Smooth muscle cell of the brain vasculature (primary cell): Measurements from ENCODE around the gene ZFHX3.

Experiments used
- DNase-seq: peaks from one replicate; pipeline ENCODE4 v3.0.0-alpha.2; 2012; ENCODE audit warnings: low read depth, low spot score

Gene ZFHX3

DNA sequence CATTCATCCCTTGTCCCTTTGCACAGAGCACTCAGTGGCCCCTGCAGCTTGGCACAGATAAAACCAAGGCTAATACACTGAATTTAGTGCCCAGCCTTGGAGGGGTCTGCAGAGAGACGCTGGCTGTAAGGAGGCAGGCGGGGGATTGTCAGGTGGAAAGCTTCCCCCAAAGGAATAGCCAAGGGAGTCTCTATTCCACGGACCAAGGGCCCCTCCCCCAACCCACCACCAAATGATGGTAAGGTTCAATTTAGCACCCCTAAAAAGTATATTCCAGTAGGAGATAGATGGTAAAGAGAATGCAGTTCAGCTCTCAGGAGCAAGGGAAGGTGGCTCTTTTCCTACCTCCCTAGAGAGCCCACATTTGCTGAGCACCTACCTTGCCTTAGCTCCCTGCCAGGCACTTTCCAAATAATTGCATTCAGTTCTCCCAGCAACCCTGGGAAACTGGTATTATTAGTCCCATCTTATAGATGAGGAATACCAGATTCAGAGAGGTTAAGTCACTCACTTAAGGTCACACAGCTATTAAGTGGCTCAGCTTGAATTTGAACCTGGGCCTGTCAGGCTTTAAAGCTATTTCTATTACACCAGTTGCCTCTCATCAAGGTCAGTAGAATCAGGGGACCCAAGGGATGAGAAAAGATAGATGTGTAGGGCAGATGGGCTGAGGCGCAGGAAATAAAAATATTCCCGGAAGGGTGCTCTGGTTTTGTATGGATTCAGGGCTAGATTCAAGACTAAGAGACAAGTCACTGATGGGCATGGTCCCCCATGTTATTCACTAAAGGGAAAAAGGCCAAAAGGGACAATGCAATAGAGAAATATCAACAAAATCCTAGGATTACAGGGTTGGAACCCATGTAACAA lies 20.0 kb upstream of the ZFHX3 start:
- DNase-seq = no peak

DNA sequence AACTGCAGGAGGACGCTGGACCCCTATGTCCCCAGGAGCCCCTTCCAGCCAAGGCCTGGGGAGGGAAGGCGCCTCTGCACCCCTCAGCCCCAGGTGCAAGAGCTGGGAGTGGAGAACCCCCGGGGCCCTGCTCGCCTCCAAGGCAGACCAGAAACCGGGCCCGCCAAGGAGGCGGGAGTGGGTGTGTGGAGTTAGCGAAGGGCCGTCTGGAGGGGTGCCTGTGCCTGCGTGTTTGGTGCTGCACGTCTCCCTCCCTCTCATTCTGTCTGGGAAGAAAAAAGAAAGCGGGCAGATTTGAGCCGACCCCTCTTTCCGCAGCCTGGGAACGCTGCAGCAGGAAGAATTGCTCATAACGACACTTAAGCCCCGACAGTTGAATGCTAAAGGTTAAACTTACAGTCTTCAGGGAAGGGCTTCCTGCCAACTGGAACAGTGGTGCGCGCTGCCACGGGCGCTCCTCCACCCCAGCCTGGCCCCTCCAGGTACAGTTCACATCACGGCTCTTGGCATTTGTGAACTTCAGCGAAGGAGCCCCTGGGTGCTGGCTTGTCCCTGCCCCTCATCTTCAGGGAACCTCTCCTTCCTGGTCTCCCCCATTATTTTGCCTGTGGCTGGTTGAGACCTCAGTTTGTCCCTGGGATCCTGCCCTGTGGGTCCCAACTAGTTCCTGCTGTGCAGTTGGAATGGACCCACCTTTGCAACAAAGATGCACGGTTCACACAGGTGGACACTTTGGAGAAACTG lies 19.2 kb upstream of the ZFHX3 start:
- no peak for DNase-seq

DNA sequence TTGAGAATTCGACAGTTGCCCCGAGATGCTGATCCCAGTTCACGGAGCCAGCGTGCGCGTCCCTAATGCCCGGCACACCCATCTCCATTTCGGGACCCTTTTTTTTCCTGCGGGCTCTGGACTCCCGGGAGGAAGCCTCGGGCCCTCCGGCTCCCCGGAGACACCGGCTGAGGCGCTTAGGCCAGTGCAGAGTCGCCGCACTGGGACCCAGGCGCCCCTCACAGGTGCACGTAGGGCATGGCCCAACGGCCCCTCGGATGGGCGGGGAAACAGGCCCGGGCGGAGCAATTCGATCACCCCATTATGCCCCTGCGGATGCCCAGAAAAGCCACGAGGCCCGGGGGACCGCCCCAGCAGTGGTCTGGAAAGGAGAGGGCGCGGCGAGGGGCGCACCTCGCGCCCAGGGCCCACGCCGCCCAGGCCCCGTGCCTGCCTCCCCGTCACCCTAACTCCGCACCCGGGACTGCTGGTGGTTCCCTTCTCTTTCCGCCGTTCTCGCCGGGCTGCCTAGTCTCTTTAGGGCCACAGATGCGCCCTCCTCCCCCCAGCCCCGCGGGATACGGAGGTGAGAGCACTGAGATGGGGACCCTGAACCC lies 18.5 kb upstream of the ZFHX3 start:
- no peak for DNase-seq

DNA sequence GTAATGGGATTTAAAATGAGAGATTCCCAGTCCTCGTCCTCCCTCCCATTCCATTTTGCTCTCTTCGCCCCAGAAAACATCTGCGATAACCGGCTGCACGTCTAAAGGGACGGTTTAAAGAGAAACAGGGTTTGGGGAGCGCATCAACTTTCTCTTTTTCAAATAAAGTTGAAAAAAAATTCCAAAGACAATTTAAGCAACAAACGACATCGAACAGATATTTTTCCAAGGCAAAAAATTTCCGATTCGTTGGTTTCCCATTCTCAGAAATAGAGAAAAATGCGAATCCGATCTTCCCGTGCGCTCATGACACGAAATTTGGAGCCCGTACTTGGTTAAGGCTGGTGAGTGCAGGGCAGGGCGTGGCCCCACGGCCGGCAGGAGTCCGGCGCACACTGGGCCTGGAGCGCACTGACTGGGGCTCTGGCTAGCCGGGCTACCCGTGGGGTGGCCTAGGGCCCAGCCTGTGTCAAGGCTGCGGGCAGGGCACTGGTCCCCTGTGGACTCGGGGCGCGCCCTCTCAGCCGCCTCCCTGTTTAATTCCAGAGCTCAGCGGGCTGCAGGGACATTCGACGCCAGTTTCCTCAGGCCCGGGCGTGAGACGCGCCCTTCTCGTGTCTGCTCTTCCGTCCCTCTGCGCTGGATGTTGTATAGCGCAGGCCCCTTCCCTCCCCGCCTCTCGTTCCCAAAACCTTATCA lies 17.9 kb upstream of the ZFHX3 start:
- DNase-seq = no peak

DNA sequence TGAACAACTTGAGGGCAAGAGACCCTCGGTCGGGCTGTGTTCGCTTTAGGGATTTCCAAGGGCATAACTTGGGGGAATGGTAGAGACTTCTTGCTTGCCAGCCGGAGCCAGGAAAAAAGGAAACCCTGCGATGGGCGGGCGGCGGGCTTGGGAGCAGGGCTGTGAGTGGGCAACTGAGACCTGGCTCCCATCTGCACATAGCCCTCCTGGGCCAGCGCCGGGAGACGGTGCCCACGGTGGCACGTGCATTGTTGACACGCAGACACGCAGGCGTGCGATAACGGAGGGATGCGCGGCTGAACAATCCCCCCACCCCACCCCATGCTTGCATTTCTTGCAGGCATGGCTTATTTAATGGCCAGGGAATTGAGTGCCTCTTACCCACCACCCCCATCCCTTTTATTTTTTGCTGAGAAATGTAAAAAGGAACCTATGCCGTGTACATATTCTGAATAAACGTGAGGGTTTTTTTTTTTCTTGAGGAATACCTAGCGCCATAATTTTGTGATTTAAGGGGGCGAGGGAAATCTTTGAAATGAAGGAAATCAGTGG lies 17.1 kb upstream of the ZFHX3 start:
- DNase-seq = no peak

DNA sequence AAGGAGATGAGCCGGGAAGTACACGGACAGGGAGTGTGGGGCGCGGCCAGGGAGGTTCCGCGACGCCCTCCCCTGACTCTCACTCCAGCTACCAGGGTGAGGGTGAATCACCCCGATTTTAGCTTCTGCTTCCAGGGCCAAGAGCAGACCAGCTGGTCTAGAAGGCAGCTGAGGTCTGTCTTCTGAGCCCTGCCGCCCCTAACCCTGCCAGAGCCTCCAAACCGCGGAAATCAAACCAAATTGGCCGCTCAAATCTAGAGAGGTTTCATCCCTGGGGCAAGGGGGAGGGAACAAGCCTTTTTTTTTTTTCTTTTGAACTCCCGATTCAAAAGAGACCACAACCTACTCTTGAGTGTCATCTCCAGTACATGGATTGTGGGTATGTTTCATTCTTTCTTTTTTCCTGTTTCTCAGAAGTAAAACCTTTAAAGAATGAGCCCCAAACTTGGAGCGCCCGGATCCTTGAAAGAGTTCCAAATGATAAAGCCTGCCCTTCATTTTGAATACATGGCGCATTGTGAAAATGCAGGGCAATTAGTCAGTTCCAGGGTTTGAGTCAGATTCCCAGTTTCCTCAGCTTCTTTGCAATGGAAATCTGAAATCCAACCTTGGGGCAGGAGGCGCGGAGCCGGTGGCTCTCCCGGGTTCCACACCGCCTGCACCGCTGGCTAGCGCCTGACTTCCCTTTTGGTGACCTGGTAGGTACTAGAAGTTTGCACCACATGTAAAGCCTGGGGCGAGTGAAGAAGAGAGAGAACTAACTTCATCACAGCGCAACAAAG lies 16.5 kb upstream of the ZFHX3 start:
- no peak for DNase-seq

DNA sequence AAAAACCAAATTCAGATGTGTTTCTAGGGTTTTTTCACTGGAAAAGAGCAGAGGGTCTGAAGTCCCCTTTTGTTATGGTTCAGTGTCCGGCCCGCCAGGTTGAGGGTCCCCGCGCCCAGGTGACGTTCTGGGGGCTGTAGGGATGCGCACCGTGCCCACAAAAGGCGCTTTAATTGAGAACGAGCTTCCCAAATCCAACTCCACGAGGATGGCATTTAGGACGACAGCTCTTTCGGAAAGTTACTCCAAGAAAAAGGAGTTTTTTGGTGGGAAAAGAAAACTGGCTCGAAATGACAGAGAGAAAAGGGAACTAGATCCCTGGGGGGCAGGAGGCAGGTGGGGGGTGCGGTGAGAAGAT lies 15.9 kb upstream of the ZFHX3 start:
- DNase-seq = no peak

DNA sequence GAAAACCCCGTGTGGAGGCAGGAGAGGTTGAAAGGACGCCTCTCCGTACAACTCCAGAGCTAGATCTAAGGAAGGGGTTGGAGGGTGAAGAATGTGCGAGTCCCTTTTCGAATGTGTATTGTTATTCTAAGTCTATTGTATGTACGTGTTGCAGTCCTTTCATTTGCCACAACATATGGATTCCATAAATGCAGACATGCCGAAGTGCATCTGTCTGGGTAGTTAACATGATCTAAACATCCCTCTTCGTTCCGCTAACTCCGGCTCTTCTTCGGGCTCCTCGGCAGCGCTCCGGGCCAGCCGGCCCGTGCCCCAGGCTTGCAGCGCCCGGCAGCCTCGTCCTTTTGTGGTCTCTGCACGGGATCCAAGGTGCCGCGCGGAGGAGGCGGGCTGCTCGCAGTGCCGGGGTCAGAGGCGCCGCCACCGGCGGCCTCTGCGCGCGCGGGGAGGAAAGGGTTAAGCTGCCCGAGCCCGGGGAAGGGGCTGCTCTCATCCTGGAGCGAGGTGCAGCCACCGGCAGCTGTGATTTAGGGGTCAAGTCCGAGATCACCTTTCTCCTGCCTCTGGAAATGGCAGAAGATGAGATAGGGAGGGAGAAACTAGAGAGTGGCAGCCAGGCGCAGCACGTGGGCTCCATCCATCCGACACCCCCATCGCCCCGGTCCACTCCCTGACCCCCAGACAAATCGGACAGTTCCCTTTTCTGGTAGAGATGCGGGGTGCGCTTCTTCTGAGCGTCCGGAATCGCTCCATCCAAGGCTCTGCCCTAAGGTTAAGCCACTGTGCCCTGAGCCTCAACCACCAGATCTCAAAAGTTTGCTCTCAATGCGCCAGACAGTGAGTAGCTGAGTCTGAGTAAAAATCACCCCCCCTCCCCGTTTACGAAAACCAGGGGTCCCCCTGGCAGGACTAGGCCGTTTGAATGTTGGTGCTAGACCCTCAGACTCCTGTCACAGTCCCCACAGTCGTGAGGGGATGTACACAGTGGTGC lies 15.1 kb upstream of the ZFHX3 start:
- DNase-seq = no peak

DNA sequence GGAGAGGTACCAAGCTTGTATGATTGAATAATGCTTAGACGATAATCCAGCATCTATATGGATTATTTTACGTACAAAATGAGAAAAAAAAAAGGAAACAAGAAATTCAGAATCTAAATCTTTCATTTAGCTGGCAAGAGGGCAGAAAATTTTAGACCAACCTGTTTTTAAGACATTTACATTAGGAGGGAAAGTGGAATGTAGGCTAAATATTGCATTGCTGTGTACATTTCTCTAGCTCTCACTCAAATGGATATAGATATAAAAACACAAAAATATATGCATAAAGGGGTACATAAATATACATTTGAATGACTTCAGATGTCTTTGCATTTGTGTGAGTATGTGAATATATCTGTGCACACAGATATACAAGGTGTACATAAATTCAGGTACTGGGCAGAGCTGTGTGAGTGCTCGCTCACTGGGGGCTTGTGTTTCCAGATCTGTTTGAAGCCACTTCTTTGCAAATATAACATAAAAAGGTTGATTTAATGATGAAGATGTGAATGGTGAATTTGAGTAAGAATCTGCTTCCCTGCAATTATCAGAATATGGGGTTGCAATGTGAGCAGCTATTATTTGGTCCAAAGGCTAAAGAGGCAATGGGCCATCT lies 14.2 kb upstream of the ZFHX3 start:
- no peak for DNase-seq

DNA sequence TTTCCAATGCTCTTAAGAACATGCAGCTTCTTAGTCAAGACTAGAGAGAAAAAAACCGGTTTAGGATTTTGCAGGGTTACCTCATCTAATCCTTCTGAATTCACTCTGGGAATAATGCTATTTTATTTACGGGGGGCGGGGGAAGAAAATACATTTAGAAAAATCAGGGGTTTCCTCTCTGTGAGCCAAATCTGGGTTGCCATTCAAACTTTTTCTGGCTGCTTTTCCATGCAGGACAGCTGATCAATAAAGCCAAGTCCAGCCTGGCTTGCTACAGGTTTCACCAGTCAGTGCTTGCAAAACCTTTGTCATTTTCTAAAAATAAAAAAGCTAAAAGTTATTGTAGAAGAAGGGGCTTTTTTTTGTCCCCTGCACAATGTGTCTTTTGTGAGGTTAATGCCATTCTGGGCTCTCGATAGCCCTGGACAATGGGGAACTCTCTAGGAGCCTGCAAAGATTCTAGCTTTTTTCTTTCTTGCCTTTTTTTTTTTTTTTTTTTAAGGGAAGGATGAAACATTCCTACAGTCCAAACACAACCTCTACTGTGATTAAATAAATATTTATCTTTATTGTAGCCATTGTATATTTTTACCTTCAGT lies 13.1 kb upstream of the ZFHX3 start:
- DNase-seq = no peak

DNA sequence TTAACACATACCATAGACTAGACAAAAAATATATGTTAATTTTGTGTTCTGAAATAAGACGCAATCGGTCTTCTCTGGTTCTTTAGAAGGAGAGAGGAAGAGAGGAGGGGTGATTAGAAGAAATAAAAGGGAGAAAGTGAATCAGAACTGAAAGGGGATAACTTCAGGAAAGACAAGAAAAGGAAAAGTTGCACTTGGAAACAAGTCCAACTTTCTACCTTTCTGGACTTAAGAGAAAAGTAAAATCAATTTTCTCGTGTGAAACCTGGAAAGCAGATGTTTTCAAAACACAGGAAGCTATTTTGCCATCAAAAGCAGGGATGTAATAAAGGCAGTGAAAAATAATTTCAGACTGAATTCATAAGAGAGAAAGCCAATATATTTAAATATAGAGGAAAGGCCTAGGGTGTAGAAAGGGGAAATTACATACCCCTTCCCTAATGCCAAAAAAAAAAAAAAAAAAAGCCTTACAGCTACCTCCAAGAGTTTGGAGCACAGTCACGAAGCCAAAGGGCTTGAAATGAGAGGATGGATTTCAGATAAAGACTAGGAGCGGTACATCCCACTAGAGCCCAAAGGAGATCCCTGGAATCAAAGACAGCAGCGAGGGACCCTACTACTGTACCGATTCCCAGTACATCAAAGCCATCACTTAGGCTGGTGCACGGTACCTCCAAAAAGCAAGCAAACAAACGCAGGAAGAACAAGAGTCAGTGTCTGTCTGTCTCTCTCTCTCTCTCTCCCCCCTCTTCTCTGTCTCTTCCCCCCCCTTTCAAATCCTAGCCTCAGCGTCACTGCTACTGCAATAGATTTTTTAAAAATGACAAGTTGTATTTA lies 12.1 kb upstream of the ZFHX3 start:
- DNase-seq = no peak

DNA sequence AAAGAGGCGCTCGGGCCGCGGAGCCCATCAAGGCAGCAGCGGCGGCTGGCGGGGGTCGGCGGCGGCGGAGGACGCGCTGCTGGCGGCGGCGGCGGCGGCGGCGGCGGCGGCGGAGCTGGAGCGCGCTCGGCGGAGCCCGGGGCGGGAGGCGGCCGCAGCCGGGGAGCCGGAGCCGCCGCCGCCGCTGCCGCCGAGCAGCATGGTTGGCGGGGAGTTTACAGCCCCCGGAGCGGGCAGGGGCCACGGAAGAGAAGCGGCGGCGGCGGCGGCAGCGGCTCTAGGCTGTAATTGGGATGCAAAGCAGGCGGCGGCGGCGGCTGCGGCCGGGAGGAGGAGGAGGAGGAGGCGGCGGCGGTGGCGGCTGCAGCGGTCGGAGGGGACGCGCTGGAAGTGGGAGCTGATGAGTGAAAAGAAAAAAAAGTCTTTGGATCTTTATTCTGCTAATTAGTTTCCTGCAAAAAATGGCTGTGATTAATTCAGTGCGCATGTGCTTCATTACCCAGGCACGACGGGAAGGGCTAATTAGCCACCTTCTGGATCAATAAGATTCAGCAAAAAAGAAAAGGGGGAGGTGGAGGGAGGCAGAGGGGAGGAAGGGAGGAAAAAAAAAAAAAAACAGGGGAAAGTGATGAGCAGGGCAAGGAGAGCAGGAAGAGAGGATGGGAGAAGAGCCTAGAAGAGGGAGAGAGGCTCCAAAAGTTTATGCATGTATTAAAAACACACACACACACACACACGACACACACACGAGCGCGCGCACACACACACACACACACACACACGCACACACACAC lies 10.9 kb upstream of the ZFHX3 start:
- no peak for DNase-seq

DNA sequence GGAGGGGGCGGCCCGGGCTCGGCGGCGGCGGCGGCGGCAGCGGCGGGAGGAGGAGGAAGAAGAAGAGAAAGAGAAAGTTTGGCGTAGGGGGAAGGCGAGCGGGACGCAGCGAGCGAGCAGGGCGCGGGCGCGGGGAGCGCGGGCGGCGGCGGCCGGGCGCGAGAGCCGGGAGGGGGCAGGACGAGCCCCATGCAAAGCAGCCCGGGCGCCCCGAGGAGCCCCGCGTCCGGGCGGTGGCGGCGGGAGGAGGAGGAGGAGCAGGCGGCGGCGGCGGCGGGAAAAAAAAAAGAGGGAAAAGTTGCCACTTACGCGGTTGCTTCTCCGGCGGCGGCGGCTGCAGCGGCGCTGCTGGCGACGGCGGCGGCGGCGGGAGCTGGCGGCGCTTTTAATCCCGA lies 10.3 kb upstream of the ZFHX3 start:
- DNase-seq = no peak

DNA sequence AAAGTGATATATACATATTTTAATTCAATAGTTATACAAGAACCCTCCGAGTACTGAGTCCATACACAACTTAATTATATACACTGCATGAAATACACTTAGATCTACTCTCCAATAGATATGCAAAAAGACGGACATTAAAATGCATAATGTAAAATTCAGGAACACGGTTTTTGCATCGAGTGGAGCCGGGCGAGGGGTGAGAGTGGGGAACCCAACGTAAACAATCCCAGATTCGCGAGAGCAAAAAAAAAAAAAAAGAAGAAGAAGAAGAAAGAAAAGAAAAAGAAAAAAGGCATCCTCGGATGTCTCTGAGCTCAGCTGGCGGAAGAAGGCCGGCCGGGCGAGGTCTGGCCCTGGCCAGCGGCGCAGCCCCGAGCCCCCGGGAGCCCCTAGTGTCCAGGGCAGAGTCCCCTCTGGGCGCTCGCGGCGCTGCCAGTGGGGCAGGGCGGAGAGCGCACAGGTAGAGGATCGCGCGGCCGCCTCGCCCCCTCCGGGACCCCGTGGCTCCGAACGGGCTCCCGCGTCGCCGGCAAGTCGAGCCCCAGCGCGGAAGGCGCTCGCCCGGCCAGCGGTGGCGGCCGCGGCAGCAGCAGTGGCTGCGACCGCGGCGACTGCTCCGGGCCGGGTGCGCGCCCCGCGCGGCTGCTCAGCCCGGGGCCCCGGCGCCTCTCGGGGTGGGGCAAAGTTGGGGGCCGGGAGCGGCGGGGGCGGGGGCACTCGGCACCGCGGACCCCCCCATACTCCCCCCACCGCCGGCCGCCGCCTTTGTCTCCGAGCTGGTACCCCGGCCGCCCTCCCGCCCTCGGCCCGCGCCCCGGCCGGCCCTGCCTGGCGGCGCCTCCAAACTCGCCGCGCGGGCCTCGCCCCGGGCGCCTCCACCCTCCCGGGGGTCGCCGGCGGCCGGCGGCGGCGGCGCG lies 9.6 kb upstream of the ZFHX3 start:
- no peak for DNase-seq

DNA sequence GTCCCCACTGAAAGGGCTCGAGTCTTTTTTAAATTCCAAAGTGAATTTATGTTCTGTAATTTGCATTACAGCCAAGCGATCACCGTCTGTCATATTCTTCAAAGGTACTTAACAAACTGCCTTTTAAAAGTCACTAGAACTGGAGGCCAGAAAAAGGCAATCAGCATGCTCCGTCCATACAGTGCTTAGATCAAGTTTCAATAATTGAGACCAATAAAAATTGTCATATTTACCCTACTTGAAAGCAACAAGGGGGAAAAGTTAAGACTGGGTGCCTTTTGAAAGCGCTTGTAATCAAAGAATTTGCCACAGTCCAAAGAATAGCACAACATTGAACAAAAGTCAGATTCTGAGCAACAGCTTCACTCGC lies 9.0 kb upstream of the ZFHX3 start:
- DNase-seq = no peak

DNA sequence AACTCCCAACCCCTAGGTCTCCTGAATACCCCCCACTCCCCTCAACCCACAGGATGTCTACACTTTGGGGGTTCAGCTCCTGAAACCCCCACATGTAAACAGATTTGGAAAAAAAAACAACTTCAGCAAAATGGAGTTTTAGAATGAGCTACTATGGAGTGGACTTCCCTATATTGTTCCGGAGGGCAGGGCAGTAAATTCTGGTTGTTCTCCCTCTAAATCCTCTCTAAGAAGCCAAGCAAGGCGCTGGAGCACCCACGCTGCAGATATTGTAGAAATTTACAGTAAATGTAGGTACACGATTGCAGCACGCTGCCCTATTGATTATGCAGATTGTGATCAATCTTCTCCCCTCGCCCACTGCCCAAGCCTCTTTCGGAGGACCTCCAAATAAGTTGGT lies 8.5 kb upstream of the ZFHX3 start:
- no peak for DNase-seq
